Measurements from ENCODE around the gene HK1.

GRCh38 chr10:69415049-69415448, 136.8 kb downstream of the HK1 start:
- TF ChIP-seq POLR2A (IDR thresholded peaks at IDR 0.05) (no peak), CTCF (IDR thresholded peaks at IDR 0.05) (no peak)

Measured in uterus (tissue), 2 donors.